ENCODE measurements around the gene NTNG1.

NTNG1 gene

DNA sequence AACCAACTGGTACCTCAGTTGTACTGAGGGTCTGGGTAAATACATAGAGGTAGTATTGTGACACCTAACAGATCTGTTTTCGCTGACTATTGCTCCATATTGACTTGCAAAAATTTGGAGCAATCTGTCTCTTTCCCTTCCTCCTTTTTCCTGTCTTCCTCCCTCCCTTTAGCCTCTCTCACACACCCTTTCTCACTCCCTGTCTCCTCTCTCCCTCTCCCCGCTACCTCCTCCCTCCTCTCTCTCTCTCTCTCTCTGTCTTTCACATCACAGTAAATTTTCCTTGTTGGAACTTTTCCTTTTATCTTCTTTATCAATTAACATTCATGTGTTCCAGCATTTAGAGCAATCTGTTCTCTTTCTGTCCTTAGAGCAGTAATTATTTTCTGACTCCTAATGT, 278.2 kb downstream of the NTNG1 start:
- TF ChIP-seq, protein P1, sequence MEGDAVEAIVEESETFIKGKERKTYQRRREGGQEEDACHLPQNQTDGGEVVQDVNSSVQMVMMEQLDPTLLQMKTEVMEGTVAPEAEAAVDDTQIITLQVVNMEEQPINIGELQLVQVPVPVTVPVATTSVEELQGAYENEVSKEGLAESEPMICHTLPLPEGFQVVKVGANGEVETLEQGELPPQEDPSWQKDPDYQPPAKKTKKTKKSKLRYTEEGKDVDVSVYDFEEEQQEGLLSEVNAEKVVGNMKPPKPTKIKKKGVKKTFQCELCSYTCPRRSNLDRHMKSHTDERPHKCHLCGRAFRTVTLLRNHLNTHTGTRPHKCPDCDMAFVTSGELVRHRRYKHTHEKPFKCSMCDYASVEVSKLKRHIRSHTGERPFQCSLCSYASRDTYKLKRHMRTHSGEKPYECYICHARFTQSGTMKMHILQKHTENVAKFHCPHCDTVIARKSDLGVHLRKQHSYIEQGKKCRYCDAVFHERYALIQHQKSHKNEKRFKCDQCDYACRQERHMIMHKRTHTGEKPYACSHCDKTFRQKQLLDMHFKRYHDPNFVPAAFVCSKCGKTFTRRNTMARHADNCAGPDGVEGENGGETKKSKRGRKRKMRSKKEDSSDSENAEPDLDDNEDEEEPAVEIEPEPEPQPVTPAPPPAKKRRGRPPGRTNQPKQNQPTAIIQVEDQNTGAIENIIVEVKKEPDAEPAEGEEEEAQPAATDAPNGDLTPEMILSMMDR (IDR thresholded peaks at IDR 0.05; ENCODE audit: low read length): no peak
- TF ChIP-seq EZH2phosphoT487 (IDR thresholded peaks at IDR 0.05; ENCODE audit: low read length) (no peak), EZH2 (optimal IDR thresholded peaks at IDR 0.05; ENCODE audit: low read depth, low read length) (no peak)
- no peaks in the 10 kb centered on the region for H3K79me2 ChIP-seq (ENCODE audit: low read length)
- no peaks in the 10 kb centered on the region for H4K20me1 ChIP-seq (ENCODE audit: insufficient read depth, low read length)
- no peaks in the 10 kb centered on the region for H3K36me3 ChIP-seq (replicated peaks; ENCODE audit: insufficient read depth, low read length)
- H3K27me3 ChIP-seq (replicated peaks; ENCODE audit: insufficient read depth, low read length): no peaks in the 10 kb centered on the region
- no peaks in the 10 kb centered on the region for H3K9me3 ChIP-seq (replicated peaks; ENCODE audit: insufficient read depth, low read length)
- H3K27ac ChIP-seq (ENCODE audit: low read length): no peak overlapping the region
- H3K4me1 ChIP-seq (ENCODE audit: low read length): no peaks in the 10 kb centered on the region
- DNase-seq: no peak
- no peak overlapping the region for H2AFZ ChIP-seq (ENCODE audit: low read length)
- no peaks in the 10 kb centered on the region for H3K9me2 ChIP-seq (replicated peaks; ENCODE audit: insufficient read depth, low read length)
- H3K4me3 ChIP-seq (ENCODE audit: low read length): no peak overlapping the region
- H3K9ac ChIP-seq (ENCODE audit: low read length): no peak overlapping the region
- H3F3A ChIP-seq (ENCODE audit: insufficient read depth, low read length): no peaks in the 10 kb centered on the region
- no peak overlapping the region for H3K4me2 ChIP-seq (ENCODE audit: low read depth, low read length)

DNA sequence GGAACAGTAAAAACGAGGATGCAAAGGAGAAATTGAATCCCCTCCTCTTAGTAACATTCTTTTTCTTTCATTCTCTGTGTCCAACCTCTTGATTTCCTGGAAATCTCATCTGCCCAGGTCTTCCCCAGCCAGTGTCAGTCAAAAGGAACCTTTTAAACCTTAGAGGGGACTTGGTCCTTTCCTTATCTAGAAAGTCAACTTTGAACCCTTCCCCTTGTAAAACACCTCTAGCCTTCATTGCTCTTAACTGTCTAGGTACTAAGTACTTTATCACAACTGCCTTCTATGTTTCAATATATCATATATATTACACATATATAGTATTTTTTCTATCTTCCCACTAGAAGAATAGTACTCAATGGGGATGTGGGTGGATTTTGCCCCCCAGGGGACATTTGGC, 282.1 kb downstream of the NTNG1 start:
- no peaks in the 10 kb centered on the region for H3K27me3 ChIP-seq (replicated peaks; ENCODE audit: insufficient read depth, low read length)
- no peaks in the 10 kb centered on the region for H3K9me3 ChIP-seq (replicated peaks; ENCODE audit: insufficient read depth, low read length)
- TF ChIP-seq EZH2phosphoT487 (IDR thresholded peaks at IDR 0.05; ENCODE audit: low read length) (no peak), EZH2 (optimal IDR thresholded peaks at IDR 0.05; ENCODE audit: low read depth, low read length) (no peak)
- TF ChIP-seq, protein P1 (IDR thresholded peaks at IDR 0.05; ENCODE audit: low read length): no peak
- H2AFZ ChIP-seq (ENCODE audit: low read length): no peak overlapping the region
- H3K9ac ChIP-seq (ENCODE audit: low read length): no peak overlapping the region
- no peak overlapping the region for H3K4me3 ChIP-seq (ENCODE audit: low read length)
- no peak for DNase-seq
- no peaks in the 10 kb centered on the region for H3K36me3 ChIP-seq (replicated peaks; ENCODE audit: insufficient read depth, low read length)
- H3K4me2 ChIP-seq (ENCODE audit: low read depth, low read length): no peak overlapping the region
- no peaks in the 10 kb centered on the region for H3F3A ChIP-seq (ENCODE audit: insufficient read depth, low read length)
- H3K27ac ChIP-seq (ENCODE audit: low read length): no peak overlapping the region
- no peaks in the 10 kb centered on the region for H4K20me1 ChIP-seq (ENCODE audit: insufficient read depth, low read length)
- H3K9me2 ChIP-seq (replicated peaks; ENCODE audit: insufficient read depth, low read length): no peaks in the 10 kb centered on the region
- H3K79me2 ChIP-seq (ENCODE audit: low read length): no peaks in the 10 kb centered on the region
- H3K4me1 ChIP-seq (ENCODE audit: low read length): no peaks in the 10 kb centered on the region

DNA sequence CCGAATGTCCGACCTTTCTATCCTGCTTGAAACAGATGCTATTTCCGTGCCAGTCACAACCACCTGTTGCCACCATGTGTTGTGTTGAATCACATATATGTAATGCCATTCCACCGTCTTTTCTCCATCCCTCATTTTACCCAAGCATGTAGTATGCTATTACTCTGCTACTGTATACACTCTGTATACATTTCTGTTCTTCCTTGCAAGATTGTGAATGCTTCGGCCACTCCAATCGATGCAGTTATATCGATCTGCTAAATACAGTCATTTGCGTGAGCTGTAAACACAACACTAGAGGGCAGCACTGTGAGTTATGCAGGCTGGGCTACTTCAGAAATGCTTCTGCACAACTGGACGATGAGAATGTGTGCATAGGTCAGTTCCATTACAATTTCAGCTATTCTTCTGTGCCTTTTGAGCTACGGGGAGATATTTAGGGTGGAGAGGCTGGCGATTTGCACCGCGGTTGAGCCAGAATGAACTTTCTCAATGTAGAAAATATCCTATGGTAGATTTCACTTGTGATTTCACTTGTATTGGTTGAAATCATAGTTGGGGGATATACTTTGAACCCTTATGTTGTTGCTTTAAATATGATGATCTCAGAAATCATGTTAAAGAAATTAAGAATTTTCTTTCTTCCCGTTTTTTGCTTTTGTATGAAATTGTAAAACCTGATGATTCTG, 289.8 kb downstream of the NTNG1 start:
- Histone ChIP-seq H2AFZ (ENCODE audit: low read length) (peak overlapping the region; percentile 58), H3F3A (ENCODE audit: insufficient read depth, low read length) (no peaks in the 10 kb centered on the region)
- peak; percentile 68 for DNase-seq

More for the DNA sequence above, 289.8 kb downstream of the NTNG1 start:
- Histone ChIP-seq H3K4me1 (ENCODE audit: low read length) (peaks cover 20% of the 10 kb centered on the region; the same call in 1 of the 2 replicates), H3K4me2 (ENCODE audit: low read depth, low read length) (peak overlapping the region; percentile 65), H3K9ac (ENCODE audit: low read length) (no peak overlapping the region; the same call in 1 of the 2 replicates), H3K27me3 (replicated peaks; ENCODE audit: insufficient read depth, low read length) (no peaks in the 10 kb centered on the region), H3K4me3 (ENCODE audit: low read length) (peak overlapping the region; percentile 56), H3K36me3 (replicated peaks; ENCODE audit: insufficient read depth, low read length) (no peaks in the 10 kb centered on the region), H3K9me3 (replicated peaks; ENCODE audit: insufficient read depth, low read length) (no peaks in the 10 kb centered on the region), H3K9me2 (replicated peaks; ENCODE audit: insufficient read depth, low read length) (no peaks in the 10 kb centered on the region), H4K20me1 (ENCODE audit: insufficient read depth, low read length) (no peaks in the 10 kb centered on the region), H3K27ac (ENCODE audit: low read length) (no peak overlapping the region), H3K79me2 (ENCODE audit: low read length) (no peaks in the 10 kb centered on the region)
- TF ChIP-seq, protein P1 (IDR thresholded peaks at IDR 0.05; ENCODE audit: low read length): peak; percentile 73
- no peak for TF ChIP-seq EZH2 (optimal IDR thresholded peaks at IDR 0.05; ENCODE audit: low read depth, low read length)
- TF ChIP-seq EZH2phosphoT487 (IDR thresholded peaks at IDR 0.05; ENCODE audit: low read length): no peak

Measured in MM.1S (cell line).